Urinary bladder (tissue), 4 donors: ENCODE measurements around the gene MYZAP. TPM values are rescaled to one million over a fixed set of nuclear protein-coding genes. Genes with fewer than 3 reads are reported as not detected.

Source experiments
- DNase-seq: peaks from one replicate; pipeline ENCODE4 v3.0.0-alpha.2; 2015; ENCODE audit errors: extremely low spot score
- H3K27ac ChIP-seq: one replicate; pipeline ENCODE4 v1.5.1; 2013; ENCODE audit warnings: low read depth, mild to moderate bottlenecking, moderate library complexity
- H3K36me3 ChIP-seq: one replicate; pipeline ENCODE4 v1.6.1; 2013; ENCODE audit warnings: mild to moderate bottlenecking, moderate library complexity; ENCODE audit not compliant: insufficient read depth
- H3K4me1 ChIP-seq: one replicate; pipeline ENCODE4 v1.6.1; 2013; ENCODE audit warnings: mild to moderate bottlenecking, moderate library complexity; ENCODE audit not compliant: insufficient read depth
- H3K4me3 ChIP-seq: one replicate; pipeline ENCODE4 v1.5.1; 2013; ENCODE audit warnings: low read depth, low read length
- WGBS: extraction: QIAGEN DNeasy Blood & Tissue Kit; methylation state at CpG from one replicate; pipeline ENCODE4 v1.1.7; 2013; 5-methylcytosine and 5-hydroxymethylcytosine counted together
- polyA plus RNA-seq: library from polyadenylated mRNA; stranded (reverse); fragments of 200-250 nt; gene quantifications from one replicate; pipeline ENCODE4 v1.2.3, GENCODE V29; 2013
- total RNA-seq: library from RNA; depleted of rRNA; stranded (reverse); fragments of >200 nt; gene quantifications from one replicate; pipeline ENCODE4 v1.2.3, GENCODE V29; 2014
- donor health status: healthy with polysubstance abuse.
- donor health status: healthy.

The MYZAP gene
- total and polyA plus RNA-seq, 2 donors: 19.2 to 152 TPM

GRCh38 chr15:57570340-57570739 lies 21.4 kb upstream of the MYZAP start:
- no peak overlapping the region for H3K27ac ChIP-seq
- H3K4me1 ChIP-seq: peaks cover 1% of the 10 kb centered on the region
- 81% methylated on average over 2 of the region's 2 CpGs for WGBS
- H3K4me3 ChIP-seq: no peak overlapping the region
- no peak for DNase-seq
- H3K36me3 ChIP-seq: no peaks in the 10 kb centered on the region

- Histone ChIP-seq H3K4me3 (no peak overlapping the region), H3K27ac (no peak overlapping the region), H3K4me1 (peaks cover 1% of the 10 kb centered on the region), H3K36me3 (no peaks in the 10 kb centered on the region)
- no peak for DNase-seq
- 72% methylated on average over 3 of the region's 3 CpGs for WGBS
Measured at GRCh38 chr15:57570994-57571393, 20.7 kb upstream of the MYZAP start.

- no peak for DNase-seq
- H3K27ac ChIP-seq: no peak overlapping the region
- no peaks in the 10 kb centered on the region for H3K36me3 ChIP-seq
- 95% methylated on average over 7 of the region's 7 CpGs for WGBS
- no peak overlapping the region for H3K4me3 ChIP-seq
- peaks cover 1% of the 10 kb centered on the region for H3K4me1 ChIP-seq
Measured at GRCh38 chr15:57571725-57572124, 20.0 kb upstream of the MYZAP start.

GRCh38 chr15:57572468-57572867 lies 19.2 kb upstream of the MYZAP start:
- H3K4me3 ChIP-seq: no peak overlapping the region
- H3K36me3 ChIP-seq: no peaks in the 10 kb centered on the region
- 86% methylated on average over 3 of the region's 3 CpGs for WGBS
- no peak overlapping the region for H3K27ac ChIP-seq
- DNase-seq: no peak
- H3K4me1 ChIP-seq: peaks cover 1% of the 10 kb centered on the region

GRCh38 chr15:57573151-57573550 lies 18.6 kb upstream of the MYZAP start:
- no peak overlapping the region for H3K27ac ChIP-seq
- WGBS: 90% methylated on average over 4 of the region's 4 CpGs
- no peak overlapping the region for H3K4me3 ChIP-seq
- H3K36me3 ChIP-seq: no peaks in the 10 kb centered on the region
- no peak for DNase-seq
- peaks cover 1% of the 10 kb centered on the region for H3K4me1 ChIP-seq

- peaks cover 1% of the 10 kb centered on the region for H3K4me1 ChIP-seq
- WGBS: 81% methylated on average over 5 of the region's 5 CpGs
- no peak overlapping the region for H3K27ac ChIP-seq
- no peak for DNase-seq
- no peak overlapping the region for H3K4me3 ChIP-seq
- H3K36me3 ChIP-seq: no peaks in the 10 kb centered on the region
Measured at GRCh38 chr15:57575363-57575762, 16.3 kb upstream of the MYZAP start.

- Histone ChIP-seq H3K4me1 (no peaks in the 10 kb centered on the region), H3K4me3 (no peak overlapping the region), H3K27ac (no peak overlapping the region), H3K36me3 (no peaks in the 10 kb centered on the region)
- DNase-seq: no peak
- 47% methylated on average over 6 of the region's 6 CpGs for WGBS
Measured at GRCh38 chr15:57578288-57578900, 13.3 kb upstream of the MYZAP start.

- no peaks in the 10 kb centered on the region for H3K36me3 ChIP-seq
- no peaks in the 10 kb centered on the region for H3K4me1 ChIP-seq
- 90% methylated on average over 8 of the region's 8 CpGs for WGBS
- H3K4me3 ChIP-seq: no peak overlapping the region
- DNase-seq: no peak
- H3K27ac ChIP-seq: no peak overlapping the region
Measured at GRCh38 chr15:57580428-57580827, 11.3 kb upstream of the MYZAP start.

- no peak overlapping the region for H3K4me3 ChIP-seq
- DNase-seq: no peak
- WGBS: 87% methylated on average over 5 of the region's 5 CpGs
- no peaks in the 10 kb centered on the region for H3K36me3 ChIP-seq
- H3K27ac ChIP-seq: no peak overlapping the region
- no peaks in the 10 kb centered on the region for H3K4me1 ChIP-seq
Measured at GRCh38 chr15:57580866-57581265, 10.8 kb upstream of the MYZAP start.

- Histone ChIP-seq H3K4me1 (no peaks in the 10 kb centered on the region), H3K27ac (no peak overlapping the region), H3K4me3 (no peak overlapping the region), H3K36me3 (no peaks in the 10 kb centered on the region)
- no peak for DNase-seq
- WGBS: 79% methylated on average over 1 of the region's 1 CpG
Measured at GRCh38 chr15:57582090-57582489, 9.6 kb upstream of the MYZAP start.

GRCh38 chr15:57583282-57583681 lies 8.4 kb upstream of the MYZAP start:
- 89% methylated on average over 2 of the region's 2 CpGs for WGBS

GRCh38 chr15:57583720-57584119 lies 8.0 kb upstream of the MYZAP start:
- 73% methylated on average over 3 of the region's 3 CpGs for WGBS
- no peak overlapping the region for H3K27ac ChIP-seq
- H3K36me3 ChIP-seq: no peaks in the 10 kb centered on the region
- no peak for DNase-seq
- no peaks in the 10 kb centered on the region for H3K4me1 ChIP-seq
- H3K4me3 ChIP-seq: no peak overlapping the region

More at GRCh38 chr15:57583282-57583681, 8.4 kb upstream of the MYZAP start:
- H3K27ac ChIP-seq: no peak overlapping the region
- no peaks in the 10 kb centered on the region for H3K4me1 ChIP-seq
- no peak overlapping the region for H3K4me3 ChIP-seq
- H3K36me3 ChIP-seq: no peaks in the 10 kb centered on the region
- no peak for DNase-seq

GRCh38 chr15:57586661-57587424 lies 4.9 kb upstream of the MYZAP start:
- no peak overlapping the region for H3K4me3 ChIP-seq
- no peaks in the 10 kb centered on the region for H3K36me3 ChIP-seq
- H3K27ac ChIP-seq: no peak overlapping the region
- 74% methylated on average over 6 of the region's 6 CpGs for WGBS
- no peak for DNase-seq
- peaks cover 1% of the 10 kb centered on the region for H3K4me1 ChIP-seq

- peaks cover 1% of the 10 kb centered on the region for H3K4me1 ChIP-seq
- DNase-seq: no peak
- H3K27ac ChIP-seq: no peak overlapping the region
Measured at GRCh38 chr15:57589281-57589680, 2.4 kb upstream of the MYZAP start.

More at GRCh38 chr15:57589281-57589680, 2.4 kb upstream of the MYZAP start:
- Histone ChIP-seq H3K36me3 (no peaks in the 10 kb centered on the region), H3K4me3 (no peak overlapping the region)
- 65% methylated on average over 1 of the region's 1 CpG for WGBS
